Fibroblast of skin of left quadriceps (primary cell): ENCODE data around the gene MRO.
"Not testable (repeated sequence)": the region's sequence is repeated elsewhere in the genome, so short reads cannot be mapped to it uniquely, and the experiment has no call there.

Source experiments
- DNase-seq, 2 experiments: peaks; one replicate each; pipeline ENCODE4 v3.0.0-alpha.2; 2013; ENCODE audit warnings: low read depth in 2 of 2

MRO gene

DNA sequence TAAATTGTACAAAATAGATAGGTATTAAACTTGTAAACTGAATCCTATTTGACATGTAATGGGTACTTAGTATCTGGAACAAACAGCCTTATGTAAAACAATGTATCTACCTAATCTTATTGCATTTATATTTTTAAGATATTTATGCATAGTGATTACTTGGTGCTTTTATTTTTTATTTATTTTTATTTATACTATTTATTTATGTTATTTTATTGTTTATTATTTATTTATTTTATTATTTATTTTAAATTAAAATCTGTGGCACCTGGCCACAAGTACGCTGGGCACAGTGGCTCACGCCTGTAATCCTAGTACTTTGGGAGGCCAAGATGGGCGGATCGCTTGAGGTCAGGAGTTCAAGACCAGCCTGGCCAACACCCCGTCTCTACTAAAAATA, 26.9 kb downstream of the MRO start:
- no peak for DNase-seq

DNA sequence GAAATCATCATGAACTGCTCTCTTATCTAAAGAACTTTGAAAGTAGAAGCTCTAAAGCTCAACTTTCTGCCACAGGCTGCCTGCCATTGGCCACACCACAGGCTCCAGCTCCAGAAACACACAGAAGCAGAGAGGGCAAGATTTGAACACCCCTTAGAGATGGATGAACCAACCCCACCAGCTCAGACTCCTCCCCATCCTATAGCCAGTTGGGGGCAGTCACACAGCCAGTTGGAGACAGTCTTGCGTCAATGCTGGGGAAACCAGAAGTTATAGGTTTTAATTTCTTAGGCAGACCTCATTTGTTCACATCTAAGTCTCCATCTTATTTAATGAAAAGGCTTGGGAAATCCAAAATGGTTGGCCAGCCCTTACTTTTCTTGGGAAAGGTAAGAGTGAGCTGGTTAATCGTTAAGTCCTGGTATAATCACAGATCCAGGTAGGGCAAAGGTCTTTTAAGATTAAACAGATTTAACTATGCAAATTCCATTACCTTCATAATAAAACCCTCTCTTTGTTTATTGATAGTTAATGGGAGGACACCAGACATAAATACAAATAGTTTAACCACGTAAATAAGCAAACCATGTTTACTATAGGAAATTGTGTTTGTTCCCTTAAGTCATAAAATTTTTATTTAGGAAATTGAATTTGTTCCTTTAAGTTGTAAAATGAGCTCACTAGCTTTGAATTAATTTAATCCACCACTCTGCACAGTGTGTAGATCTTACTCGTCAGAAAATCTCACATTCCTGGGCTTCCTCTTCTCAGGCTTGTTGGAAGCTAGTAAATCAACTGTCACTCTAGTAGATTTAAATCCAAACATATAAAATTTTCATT, 28.0 kb downstream of the MRO start:
- no peak for DNase-seq

GRCh38 chr18:50790948-50791347, 28.9 kb downstream of the MRO start:
- DNase-seq = no peak

GRCh38 chr18:50790241-50790640, 29.6 kb downstream of the MRO start:
- no peak for DNase-seq

DNA sequence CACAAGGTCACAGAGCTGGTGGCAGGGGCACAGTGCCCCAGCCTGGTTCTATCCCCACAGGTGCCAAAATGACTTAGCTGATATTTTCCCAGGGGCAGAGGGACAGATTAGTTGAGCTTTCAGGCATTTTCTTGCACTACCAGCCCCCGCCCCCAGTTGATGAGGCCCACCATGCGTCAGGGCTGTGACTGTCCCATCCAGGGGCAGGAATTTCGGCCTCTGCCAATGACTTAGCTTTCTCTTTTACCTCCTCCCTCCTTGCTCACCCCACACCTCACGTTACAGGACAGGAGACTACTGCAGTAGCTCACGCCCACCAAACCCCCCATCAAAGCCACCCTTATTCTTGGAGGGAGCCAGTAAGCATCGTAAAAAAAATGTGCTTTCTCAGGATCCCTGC, 31.5 kb downstream of the MRO start:
- DNase-seq = no peak

DNA sequence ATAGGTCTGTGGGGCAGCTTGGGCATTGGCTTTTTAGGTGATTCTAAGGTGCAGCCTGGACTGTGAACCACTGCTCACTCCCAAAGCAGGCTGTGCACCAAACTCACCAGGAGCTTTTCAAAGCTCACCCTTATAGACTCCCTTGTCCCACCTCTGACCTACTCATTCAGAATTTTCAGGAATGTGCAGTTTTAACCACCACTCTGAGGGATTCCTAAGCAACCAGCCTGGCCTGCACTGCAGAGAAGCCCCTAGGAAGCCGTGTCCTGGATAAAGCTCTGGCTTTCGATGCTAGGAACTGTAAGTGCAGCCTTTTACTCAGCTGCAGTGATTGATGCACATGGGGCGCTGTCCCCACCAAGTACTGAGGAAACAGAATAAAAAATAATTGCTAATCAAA, 33.0 kb downstream of the MRO start:
- DNase-seq = no peak

DNA sequence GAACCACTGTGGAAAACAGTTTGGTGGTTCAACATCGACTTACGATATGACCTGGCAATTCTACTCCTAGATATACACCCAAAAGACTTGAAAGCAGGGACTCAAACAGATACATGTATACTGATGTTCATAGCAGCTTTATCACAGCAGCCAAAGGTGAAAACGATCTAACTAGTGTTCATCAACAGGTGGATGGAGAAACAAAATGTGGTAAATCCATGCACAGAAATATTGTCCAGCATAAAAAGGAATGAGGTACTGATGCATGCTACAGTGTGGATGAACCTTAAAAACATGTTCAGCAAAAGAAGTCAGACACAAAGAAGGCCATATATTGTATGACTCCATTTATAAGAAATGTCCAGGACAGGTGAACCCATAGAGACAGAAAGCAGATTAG, 36.3 kb downstream of the MRO start:
- no peak for DNase-seq

DNA sequence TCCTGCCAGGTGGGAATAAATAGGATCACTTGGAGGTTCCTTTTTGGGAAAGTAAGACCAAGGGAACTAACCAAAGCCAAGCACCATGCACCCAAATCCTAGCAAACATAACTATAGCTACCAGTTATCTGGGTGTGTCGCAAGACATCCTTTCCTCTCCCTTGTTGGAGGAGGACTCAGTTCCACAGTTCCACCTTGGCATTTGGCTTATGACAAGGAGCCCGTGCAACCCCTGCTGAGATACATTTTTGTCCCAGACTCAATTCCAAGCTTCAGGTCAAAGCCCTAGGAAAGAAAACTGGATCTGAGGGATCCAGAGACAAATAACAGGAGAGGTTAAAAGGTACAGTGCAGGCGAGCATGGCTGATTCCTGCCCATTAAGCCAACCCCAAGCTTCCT, 40.8 kb downstream of the MRO start:
- not testable (repeated sequence) for DNase-seq

- DNase-seq = no peak
Measured at GRCh38 chr18:50776383-50776782, 43.4 kb downstream of the MRO start.

DNA sequence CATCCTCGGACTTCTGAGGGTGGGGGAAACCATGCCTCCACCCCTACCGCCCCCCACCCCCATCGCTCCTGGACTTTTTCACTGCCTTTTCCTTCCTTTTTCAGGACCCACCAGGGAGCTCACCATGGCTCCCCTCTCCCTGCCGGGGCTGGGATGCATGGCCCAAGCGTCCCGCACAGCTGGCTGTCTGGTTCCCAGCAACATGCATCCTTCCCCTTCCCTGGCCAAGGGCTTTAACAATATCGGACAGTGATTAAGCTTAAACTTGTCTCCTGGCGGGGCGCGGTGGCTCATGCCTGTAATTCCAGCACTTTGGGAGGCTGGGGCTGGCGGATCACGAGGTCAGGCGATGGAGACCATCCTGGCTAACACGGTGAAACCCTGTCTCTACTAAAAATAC, 44.1 kb downstream of the MRO start:
- DNase-seq = no peak

GRCh38 chr18:50775207-50775606, 44.6 kb downstream of the MRO start:
- no peak for DNase-seq

DNA sequence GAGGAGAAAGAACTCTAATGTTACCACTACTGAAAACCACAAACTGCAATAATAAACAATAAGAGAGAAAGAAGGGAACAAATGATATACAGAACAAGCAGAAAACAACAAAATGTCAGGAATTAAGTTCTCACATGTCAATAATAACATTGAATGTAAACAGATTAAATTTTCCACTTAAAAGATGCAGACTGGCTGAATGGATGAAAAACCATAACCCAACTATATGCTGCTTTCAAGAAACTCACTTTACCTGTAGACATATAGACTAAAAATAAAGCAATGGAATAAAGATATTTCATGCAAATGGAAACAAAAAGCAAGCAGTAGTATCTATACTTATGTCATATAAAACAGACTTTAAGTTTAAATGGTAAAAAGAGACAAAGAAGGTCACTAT, 50.4 kb downstream of the MRO start:
- DNase-seq = no peak

DNA sequence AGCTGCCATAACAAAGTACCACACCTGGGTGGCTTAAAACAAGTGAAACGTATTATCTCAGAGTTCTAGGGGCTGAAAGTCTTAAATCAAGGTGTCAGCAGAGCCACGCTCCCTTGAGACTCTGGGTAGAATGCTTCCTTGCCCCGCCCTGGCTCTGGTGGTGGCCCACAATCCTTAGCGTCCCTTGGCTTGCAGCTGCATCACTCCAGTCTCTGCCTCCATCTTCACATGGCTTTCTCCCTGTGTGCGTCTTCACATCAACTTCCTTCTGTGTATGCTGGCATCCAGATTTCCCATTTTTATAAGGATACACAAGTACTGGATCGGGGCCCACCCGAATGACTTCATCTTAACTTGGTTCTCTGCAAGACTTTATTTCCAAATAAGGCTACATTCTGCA, 62.5 kb downstream of the MRO start:
- no peak for DNase-seq

- no peak for DNase-seq
Measured at GRCh38 chr18:50754297-50754696, 65.5 kb downstream of the MRO start.

DNA sequence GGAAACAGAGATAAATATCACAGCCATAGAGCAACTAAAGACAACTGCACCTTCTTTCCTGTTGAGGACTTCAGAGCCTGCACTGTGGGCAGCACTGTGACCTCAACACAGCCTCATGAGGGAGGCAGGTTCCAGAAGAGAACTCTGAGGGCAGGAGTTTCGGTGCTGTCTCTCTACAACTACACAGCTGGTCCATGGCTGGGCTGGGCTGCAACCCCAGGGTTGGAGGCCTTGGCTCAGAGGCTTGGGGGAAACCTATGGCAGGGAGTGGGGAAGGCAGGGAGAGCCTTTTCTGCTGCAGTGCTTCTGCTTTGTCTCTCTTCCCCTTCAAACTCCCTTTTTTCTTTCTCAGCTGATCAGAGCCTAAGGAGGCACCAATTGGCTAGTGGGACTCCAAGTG, 66.5 kb downstream of the MRO start:
- no peak for DNase-seq

DNA sequence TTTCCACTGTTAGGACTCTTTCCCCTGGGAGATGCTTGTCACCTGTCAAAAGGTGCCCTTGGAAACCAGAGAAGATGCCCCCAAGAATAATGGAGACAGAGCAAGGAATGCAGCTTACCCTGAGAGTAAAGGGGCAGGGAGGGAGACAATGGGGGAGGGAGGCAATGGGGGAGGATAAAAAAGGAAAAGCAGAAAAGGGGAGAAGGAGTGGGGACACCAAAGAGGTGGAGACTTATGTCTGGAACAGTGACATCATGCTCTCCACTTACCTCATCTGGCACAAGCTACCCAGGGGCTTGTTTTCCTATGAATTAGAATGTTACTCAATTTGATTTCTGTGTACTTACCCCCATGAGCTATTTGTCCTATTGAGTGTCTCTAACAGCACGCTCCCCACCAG, 67.9 kb downstream of the MRO start:
- DNase-seq = no peak

GRCh38 chr18:50751490-50751889, 68.3 kb downstream of the MRO start:
- no peak for DNase-seq

DNA sequence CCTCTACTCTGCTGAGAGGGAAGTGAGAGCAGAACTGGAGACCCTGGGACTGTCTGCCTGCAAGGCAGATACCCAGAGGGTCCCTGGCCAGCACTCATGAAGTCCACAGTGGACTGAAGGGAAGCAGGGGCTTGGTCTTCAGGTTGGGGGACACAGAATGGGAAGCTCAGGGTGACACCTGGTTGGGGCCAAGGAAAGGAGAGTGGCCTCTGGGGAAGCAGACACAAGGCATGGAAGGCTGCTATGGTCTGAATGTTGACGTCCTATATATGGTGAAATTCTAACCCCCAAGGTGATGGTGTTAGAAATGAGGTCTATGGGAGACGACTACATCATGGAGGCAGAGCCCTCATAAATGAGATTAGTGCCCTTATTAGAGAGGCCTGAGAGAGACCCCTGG, 69.3 kb downstream of the MRO start:
- DNase-seq = no peak

DNA sequence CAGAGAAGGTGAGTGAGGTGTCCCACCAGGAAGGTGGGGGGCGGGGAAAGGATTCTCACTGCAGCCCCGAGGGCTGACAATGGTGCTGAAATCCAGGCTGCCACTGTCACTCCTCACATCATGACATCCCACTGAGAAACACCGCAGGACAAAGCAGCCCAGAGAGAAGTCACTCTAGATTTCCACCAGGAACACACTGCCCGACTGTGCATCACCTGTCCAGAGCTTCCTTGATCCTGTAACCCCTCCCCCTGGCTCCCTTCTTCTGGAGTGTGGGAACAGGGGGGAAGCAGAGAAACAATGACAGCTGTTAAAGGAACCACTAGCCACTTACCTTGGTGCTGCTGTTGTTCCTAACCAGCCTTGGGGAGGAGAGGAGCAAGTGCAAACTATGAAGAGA, 69.9 kb downstream of the MRO start:
- DNase-seq = no peak

DNA sequence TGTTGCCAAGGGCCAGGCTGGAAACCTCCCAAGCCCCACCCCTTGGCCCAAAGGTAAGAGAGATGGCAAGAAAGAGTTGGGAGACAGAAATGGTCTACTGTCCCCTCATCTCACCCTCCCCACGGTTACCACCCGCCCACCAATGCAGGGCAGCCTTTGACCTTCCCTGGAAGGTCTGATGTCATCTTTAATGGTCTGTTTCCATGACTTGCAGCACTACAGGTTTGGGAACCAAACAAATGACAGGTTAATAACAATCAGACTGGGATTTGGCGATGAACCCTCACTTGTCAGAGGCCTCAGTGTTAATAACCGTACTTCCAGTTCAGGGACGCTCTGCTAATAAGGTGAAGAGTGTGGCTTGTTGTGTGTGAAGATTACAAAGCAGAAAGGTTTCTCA, 70.4 kb downstream of the MRO start:
- DNase-seq = no peak

GRCh38 chr18:50748243-50749229, 71.3 kb downstream of the MRO start:
- no peak for DNase-seq

GRCh38 chr18:50747849-50748242, 72.0 kb downstream of the MRO start:
- DNase-seq = no peak

- DNase-seq = no peak
Measured at GRCh38 chr18:50745945-50746344, 73.9 kb downstream of the MRO start.
